Bone marrow (tissue), 2 donors: Measurements from ENCODE around the gene PCK2.
A peak's percentile ranks its signal among the peaks of the same experiment; 100 is the strongest.
"Not testable (repeated sequence)": the region's sequence is repeated elsewhere in the genome, so short reads cannot be mapped to it uniquely, and the experiment has no call there.

Experiments
- DNase-seq, 2 donors: peaks; one replicate each; lab custom pipeline; 2025; lab: John Stamatoyannopoulos, UW

PCK2 gene

DNA sequence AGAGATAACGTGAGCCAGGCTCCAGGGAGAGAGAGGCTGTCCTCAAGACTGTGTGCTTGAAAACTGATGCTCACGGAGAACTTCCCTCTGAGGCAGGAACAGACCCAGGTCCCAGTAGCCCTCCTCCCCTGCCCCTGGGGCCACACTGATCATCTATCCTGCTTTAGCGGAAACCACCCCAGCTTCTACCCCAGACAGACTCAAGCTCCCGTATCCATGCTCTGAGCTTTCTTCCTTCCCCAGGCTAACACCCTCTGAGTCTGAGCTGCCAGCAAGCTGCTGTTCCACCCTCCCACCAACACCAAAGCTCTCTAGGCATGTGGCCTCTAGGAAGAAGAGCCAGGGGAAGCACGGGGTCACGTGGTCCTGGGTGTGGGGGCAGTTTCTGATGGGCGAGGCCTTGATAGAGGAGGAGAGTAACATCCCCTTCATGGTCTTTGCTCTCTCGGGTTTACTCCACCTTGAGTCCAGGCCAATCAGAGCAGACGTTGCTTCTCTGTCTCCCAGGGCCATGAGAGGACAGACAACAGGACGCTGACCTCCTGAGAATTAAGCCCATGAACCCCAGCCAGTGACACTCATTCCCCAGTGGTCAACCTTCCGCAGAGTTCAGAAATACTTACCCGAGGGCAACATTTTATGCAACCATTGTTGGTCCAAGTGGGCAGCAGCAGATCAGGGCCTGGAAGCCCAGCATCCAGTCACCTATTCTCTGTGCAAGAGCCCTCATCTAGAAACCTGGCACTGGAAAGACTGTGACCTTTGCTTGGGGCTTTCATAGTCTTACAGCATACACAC, 1.4 kb downstream of the PCK2 start:
- DNase-seq, result peak in 1 of 2 donors; percentile 29

DNA sequence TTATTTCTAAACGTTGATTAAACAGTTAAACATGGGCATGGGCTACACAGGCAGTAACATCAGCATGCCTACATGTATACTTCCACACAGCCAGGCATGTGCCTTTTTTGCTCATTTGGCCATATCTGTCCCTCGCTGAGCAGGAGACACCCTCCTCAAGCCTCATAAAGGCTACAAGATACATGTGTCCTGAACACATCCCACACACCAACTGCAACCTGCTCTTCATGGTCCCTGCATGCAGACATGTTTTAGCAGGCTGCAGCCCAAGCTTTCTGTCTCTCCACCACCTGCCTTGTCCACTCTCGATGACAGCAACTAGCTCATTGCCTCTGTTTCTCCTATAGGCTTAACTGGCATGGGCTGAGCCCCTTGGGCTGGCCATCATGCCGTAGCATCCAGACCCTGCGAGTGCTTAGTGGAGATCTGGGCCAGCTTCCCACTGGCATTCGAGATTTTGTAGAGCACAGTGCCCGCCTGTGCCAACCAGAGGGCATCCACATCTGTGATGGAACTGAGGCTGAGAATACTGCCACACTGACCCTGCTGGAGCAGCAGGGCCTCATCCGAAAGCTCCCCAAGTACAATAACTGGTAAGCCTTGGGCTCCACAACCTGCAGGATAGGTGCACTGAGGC, 2.6 kb downstream of the PCK2 start:
- DNase-seq, result no peak

DNA sequence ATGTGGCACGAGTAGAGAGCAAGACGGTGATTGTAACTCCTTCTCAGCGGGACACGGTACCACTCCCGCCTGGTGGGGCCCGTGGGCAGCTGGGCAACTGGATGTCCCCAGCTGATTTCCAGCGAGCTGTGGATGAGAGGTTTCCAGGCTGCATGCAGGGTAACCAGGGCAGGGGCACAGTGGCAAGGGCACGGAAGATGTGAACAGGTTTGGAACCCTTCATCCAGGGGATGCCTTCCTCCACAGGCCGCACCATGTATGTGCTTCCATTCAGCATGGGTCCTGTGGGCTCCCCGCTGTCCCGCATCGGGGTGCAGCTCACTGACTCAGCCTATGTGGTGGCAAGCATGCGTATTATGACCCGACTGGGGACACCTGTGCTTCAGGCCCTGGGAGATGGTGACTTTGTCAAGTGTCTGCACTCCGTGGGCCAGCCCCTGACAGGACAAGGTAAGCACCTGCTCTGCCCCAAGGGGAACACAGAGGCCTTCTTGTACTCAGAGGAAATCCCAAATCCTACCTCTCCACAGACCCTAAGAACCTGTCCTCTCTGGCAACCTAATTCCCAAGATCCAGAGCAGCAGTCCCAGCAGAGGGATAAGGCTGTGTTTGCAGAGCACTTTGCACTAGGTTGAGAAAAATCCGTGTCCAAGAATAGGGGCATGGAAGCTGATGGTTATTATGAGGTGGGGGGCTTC, 4.3 kb downstream of the PCK2 start:
- no peak for DNase-seq

DNA sequence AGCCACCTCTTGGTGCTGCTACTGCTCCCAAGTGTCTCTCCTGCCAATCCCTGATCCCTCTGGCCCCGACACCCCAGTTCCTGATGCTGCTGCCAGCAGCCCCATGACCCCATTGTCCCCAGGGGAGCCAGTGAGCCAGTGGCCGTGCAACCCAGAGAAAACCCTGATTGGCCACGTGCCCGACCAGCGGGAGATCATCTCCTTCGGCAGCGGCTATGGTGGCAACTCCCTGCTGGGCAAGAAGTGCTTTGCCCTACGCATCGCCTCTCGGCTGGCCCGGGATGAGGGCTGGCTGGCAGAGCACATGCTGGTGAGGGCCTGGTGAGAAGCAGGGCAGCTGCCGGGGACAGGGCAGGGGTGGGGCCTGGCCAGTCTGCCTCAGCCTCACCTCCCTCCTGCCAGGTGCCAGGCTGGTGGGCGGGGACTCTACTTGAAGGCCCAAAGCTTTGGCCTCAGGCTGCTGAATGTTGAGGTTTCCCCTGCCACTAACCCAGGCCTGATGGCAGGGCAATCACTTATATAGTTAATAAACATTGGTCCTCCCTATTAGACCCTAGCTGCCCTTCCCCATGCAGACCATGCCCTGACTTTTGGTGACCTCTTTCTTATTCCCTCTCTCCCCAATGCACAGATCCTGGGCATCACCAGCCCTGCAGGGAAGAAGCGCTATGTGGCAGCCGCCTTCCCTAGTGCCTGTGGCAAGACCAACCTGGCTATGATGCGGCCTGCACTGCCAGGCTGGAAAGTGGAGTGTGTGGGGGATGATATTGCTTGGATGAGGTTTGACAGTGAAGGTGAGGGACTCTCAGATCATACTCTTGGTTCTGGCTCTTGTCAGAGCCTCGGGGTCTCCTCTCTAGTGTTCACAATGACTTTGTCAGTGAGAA, 5.1 kb downstream of the PCK2 start:
- DNase-seq, result no peak

DNA sequence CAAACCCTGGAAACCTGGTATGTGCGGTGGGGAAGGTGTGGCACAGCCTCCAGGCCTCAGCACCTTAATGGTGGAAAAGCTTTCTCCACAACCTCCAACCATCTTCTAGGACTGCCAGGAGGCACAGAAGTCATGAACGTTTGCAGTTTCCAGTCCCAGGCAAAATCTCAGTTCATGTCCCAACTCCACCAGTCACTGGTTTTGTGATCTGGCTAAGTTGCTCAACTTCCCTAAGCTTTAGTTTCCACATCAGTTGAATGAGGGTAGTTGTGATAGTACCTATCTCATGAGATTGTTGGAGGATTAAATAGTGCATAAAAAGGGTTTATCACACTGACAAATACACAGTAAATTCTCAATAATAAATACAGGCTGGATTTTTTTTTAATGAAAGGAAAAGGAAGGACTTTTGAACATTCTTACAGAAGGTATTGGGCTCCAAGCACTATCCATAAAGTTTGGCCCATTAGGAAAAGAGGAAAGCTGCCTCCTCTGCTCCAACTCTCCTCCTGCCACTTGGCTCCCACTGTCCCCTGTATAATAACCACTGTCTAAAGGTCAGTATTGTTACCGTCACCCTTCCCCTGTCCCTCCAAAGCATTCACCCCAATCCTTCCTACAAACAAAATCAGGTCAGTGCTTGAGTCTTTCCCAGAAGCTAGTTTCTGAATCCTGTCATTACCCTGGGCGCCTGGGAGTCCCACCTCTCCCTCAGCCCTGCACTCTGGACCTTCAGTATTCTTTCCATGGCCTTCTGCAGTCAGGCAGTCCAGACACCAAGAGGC, 6.3 kb downstream of the PCK2 start:
- DNase-seq, result no peak

DNA sequence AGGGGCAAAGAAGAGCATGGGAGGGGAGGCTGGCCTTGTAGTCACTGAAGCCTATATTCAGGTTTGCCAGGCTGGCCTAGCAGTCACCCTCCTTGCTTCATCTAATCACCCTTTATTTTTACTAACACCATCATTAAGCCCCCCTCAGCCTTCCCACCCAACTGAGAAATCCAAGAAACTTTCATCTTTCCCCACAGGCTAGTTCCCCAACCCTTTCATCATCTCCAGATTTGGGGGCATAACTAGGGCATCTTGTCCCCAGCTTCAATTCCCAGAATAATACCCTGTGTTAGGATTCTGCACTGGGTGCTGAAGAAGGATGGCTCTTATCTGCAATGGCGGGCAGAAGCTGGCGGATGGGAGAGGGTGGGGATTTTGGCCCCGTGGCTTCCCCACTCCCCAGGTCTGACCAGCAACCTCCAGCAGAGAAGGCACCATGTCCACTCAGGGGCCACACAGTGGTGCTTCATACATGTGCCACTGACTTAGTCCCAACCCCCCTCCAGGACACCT, 6.9 kb downstream of the PCK2 start:
- DNase-seq, result no peak

DNA sequence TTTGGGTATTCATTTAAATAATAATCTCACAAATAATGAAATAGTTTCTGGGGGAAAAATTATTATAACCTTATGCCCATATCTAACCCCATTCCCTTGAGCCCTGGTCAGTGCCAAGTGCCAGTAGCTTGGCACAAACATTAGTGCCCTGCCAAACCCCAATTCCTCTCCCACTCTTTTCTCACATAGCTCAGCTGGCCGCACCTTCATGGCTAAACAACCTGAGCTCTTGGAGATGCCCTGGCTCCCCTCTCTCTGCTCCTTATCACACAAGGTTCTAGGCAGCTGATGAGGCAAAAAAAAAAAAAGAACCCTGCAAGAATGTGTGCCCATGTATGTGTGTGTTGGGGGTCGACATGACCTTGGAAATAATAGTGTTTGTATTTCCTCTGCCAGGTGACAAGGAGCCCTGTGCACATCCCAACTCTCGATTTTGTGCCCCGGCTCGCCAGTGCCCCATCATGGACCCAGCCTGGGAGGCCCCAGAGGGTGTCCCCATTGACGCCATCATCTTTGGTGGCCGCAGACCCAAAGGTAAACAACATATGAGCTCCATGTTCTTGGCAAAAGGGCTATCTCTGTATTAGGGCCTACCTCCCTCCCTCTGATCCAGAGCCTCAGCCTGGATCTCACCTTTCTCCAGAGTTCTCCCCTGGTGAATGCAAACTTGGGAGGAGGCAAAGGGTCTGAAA, 8.4 kb downstream of the PCK2 start:
- no peak for DNase-seq

DNA sequence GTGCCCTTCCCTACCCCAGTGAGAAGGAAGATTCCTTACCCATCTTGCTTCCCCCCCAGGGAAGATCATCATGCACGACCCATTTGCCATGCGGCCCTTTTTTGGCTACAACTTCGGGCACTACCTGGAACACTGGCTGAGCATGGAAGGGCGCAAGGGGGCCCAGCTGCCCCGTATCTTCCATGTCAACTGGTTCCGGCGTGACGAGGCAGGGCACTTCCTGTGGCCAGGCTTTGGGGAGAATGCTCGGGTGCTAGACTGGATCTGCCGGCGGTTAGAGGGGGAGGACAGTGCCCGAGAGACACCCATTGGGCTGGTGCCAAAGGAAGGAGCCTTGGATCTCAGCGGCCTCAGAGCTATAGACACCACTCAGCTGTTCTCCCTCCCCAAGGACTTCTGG, 9.3 kb downstream of the PCK2 start:
- no peak for DNase-seq

DNA sequence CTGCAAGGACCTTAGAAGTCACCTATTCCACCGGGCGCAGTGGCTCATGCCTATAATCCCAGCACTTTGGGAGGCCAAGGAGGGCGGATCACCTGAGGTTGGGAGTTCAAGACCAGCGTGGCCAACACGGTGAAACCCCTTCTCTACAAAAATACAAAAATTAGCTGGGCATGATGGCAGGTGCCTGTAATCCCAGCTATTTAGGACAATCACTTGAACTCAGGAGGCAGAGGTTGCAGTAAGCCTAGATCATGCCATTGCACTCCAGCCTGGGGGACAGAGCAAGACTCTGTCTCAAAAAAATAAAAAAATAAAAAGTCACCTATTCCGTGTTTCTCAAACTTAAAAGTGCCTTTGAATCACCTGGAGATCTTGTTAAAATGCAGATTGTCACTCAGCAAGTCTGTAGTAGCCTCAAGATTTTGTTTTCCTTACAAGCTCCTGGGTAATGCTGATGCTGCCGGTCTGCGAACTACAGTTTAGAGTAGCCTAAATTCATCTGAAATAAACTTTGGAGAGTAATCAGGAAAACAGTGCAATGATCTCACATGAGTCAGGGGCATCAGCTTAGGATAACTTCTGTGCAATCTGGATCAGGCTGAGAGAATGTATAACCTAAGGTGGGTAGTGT, 11.6 kb downstream of the PCK2 start:
- not testable (repeated sequence) for DNase-seq

DNA sequence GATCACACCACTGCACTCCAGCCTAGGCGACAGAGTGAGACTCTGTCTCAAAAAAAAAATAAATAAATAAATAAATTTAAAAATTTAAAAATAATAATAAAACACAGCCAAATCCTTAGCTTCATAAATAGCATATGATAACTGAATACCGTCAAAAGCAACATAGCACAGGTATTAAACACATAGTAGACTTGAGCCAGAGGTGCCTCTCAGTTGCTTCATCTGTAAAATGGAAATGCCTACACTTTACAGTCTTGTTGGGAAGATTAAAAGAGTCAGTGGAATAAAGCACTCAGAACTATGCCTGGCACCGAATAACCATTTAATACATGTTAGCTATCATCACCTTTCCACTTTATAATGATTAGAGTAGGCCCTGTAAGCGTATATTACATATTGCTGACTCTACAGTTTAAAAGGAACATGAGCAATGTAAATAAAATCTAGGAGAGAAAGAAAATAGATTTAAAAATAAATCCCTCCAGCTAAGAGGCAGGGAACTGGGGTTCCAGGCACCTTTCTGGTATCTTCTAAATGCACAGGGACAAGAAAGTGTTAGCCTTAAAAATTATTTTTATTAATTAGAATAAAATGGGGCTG, 12.7 kb downstream of the PCK2 start:
- DNase-seq, result no peak

DNA sequence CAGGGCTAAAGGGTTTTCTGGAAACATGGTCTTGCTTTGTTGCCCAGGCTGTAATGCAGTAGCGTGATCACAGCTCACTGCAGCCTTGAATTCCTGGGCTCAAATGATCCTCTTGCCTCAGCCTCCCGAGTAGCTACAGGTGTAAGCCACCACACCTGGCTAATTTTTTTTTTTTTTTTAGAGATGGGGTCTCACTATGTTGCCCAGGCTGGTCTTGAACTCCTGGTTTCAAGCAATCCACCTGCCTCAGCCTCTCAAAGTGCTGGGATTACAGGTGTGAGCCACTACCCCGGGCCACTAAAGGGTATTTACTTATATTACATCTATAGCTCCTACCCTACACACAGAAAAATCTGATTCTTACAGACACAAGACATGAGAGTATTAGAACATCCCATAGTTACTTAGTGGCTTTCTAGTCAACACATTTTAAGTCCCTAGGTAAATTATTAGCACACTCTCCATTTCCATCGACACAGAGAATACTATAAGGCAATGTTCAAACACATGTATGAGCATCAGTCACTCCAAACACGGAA, 14.3 kb downstream of the PCK2 start:
- no peak for DNase-seq

DNA sequence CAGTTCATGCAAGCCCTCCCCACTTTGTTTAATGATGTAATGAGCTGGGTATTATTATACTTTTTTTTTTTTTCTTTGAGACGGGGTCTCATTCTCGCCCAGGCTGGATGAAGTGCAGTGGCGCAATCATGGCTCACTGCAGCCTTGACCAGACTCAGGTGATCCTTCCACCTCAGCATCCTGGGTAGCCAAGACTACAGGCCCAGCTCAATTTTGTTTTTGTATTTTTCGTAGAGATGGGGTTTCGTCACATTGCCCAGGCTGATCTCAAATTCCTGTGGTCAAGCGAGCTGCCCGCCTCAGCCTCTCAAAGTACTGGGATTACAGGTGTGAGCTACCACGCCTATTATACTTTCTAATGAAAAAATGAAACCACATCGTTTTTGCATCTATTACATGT, 15.9 kb downstream of the PCK2 start:
- DNase-seq, result no peak

DNA sequence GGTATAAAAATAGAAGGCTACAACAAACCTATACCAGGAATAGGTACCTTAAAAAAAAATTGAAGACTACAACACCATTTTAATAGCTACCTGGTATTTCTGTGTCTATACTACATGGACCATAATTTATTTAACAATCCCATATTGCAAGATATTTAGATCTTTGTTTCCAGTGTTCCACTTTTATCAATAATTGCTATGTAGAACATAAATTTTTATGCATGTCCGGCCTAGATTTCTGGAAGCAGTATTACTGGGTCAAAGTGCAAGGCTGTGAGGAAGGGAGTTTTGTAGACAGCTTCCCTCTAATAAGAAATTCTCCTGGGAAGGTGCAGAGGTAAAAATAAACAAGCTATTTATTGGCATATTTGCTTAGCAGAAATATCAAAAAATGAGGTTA, 16.4 kb downstream of the PCK2 start:
- no peak for DNase-seq

DNA sequence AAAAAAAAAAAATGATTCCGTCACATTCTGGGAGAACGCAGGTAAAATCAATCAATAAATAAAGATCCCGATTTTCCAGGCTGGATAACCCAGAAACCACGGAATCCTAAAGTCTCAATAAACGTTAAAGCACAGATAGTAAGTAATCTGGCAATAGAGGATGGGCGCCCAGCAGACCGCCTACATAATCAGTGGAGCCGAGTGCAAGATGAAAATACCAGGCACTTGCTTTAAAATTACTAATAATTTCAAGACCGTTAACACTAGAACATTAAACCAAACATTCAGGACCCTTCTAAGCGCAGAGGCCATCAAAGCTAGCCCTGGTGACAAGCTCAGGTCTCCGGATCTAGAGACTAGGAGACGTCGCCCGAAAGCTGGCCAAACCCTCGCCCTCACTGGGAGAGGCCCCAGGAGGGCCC, 19.3 kb downstream of the PCK2 start:
- DNase-seq, result peak in 1 of 2 donors; percentile 1

DNA sequence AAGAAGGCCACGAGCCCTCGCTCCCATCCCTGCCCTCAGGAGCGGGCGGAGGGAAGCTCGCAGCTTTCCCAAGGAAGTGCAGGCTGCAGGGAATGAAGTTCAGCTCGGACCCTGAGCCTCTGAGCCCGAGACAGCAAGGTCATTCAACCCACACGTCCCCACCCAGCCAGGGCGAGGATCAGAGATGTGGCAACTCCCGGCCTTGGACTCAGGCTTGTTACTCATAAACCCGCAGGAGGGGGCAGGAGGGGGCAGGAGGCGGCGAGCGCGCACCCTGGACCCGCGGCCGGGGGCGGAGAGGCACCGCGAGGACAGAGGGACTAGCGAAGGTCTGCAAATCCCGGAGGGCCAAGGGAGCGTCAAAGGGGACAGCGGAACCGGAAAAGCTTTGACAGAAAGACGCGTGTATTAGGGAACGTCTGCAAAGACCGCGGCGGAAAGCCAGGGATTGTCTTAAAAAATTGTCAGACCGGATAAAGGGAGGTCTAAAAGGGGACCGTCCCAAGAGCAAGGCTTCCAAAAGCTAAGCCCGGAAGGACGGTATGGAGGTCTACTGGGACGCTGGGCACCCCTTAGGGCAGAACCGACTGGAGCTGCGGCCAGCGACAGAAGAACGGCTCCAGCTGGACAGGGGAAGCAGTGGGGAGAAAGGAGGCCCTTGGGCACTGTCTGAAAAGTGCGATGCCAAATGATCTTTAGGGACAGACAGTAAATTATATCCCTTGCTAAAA, 19.9 kb downstream of the PCK2 start:
- DNase-seq, result peak; percentile 90 to 93

DNA sequence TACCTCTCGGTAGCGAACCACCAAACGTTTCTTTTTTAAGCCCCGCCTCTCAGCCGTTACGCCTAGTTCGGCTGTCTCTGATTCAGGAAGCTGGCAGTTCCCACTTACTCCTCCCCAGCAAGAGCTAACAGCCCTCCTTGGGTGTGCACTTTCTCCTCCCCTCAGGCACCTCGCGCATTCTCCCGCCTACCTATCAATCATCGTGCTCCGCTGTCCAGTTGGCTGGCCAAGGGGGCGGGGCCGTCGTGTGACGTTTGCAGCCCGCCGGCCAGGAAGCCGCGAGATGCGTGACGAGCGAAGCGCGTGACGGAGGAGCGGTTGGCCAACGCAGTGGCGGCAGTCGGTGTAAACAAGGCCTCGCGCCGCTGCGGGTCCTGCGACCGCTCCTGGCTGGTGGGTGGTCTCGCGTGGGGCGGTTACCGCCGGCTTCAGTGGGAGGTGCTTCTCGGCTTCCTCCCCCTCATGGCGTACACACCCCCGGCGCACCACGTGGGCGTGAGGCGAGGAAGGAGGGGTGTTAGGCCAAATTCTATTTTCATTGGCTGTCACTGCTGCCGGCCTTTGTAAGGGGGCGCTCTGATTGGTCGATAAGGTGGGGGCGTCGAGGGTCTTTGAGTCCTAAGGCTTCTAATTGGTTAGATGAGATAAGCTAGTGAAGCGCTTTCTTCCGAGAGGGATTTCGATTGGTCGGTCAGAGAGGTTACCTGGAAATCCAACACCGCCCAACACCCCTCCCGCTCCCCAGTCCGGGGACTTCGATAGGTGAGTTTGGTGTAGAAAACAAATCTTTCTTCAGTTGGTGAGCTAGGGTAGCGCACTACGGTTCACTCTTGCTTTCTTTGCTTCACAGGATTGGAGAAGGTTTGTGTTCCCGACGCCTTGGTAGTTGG, 20.7 kb downstream of the PCK2 start, which contains the start of the genes DCAF11 and NRL:
Gene DCAF11, plus strand, starts transcription at position 246 of the 890 bp plus-strand sequence. CDS start 818 bp downstream, outside the sequence.
Gene NRL, minus strand, starts transcription at position 418 of the 890 bp plus-strand sequence. CDS start 32,101 bp downstream, outside the sequence.
- DNase-seq, result peak; percentile 96 to 99
